AG04450 (cell line): ENCODE results near the gene CCDC141. TPM values are rescaled to one million over a fixed set of nuclear protein-coding genes. Genes with fewer than 3 reads are reported as not detected.

Experiments
- CTCF ChIA-PET: fragments of 300-600, 350-600 bp; formaldehyde crosslinking; extraction: SDS; loops from one replicate; lab custom pipeline; 2022; ENCODE audit warnings: antibody characterized with exemption, inconsistent platforms; lab: Charles Lee
- POLR2A ChIA-PET: fragments of 350-600 bp; formaldehyde crosslinking; extraction: SDS; loops from one replicate; lab custom pipeline; 2021; ENCODE audit warnings: antibody characterized with exemption, inconsistent platforms; lab: Yijun Ruan, JAX
- DNase-seq: peaks from one replicate; pipeline ENCODE4 v3.0.0-alpha.2; 2011; ENCODE audit warnings: low read depth, low spot score
- H3K27ac ChIP-seq: one replicate; pipeline ENCODE4 v1.5.1; 2012; ENCODE audit warnings: low read depth, low read length, control low read depth
- H3K27me3 ChIP-seq: one replicate; pipeline ENCODE4 v1.6.0; 2012; ENCODE audit warnings: low read length; ENCODE audit not compliant: control insufficient read depth, insufficient read depth
- H3K4me3 ChIP-seq: 2 replicates; pipeline ENCODE4 v1.5.1; 2011; ENCODE audit warnings: mild to moderate bottlenecking, low read depth, low read length, control low read depth
- H3K9me3 ChIP-seq: 2 replicates; pipeline ENCODE4 v1.5.1; 2012; ENCODE audit warnings: low read length; ENCODE audit not compliant: control insufficient read depth, insufficient read depth
- CTCF ChIP-seq: IDR thresholded peaks from 2 replicates; pipeline ENCODE4 v1.5.1; 2011; ENCODE audit warnings: low read depth, low read length, control low read depth, inconsistent platforms
- polyA plus RNA-seq: library from polyadenylated mRNA; depleted of rRNA; stranded (reverse); fragments of >200 nt; gene quantifications from 2 replicates; pipeline ENCODE4 v1.2.3, GENCODE V29; 2011

The CCDC141 gene
- polyA plus RNA-seq, 1 experiment = not detected

GRCh38 chr2:178915423-178916173, 134.3 kb downstream of the CCDC141 start:
- ChIA-PET CTCF (interaction anchor here (0.6 to 3.6 kb wide), 16 partner anchors 12 to 214 kb away, joined by 3 to 37 read pairs (median 4); no protein-coding TSS in a partner anchor), POLR2A (no interaction called here)
- Histone ChIP-seq H3K9me3 (no peaks in the 10 kb centered on the region), H3K27me3 (no peaks in the 10 kb centered on the region), H3K27ac (no peak overlapping the region), H3K4me3 (no peak overlapping the region)
- no peak for TF ChIP-seq CTCF
- no peak for DNase-seq

- no peak overlapping the region for H3K4me3 ChIP-seq
- no peaks in the 10 kb centered on the region for H3K27me3 ChIP-seq
- H3K27ac ChIP-seq = no peak overlapping the region
- CTCF ChIA-PET = interaction anchor here (0.7 to 5.0 kb wide), 19 partner anchors 13 to 363 kb away, joined by 3 to 69 read pairs (median 4); no protein-coding TSS in a partner anchor
- no peaks in the 10 kb centered on the region for H3K9me3 ChIP-seq
- TF ChIP-seq CTCF = peak; percentile 91
- POLR2A ChIA-PET = no interaction called here
- peak; percentile 66 for DNase-seq
Observed at GRCh38 chr2:178914259-178914849, 135.6 kb downstream of the CCDC141 start.

- ChIA-PET CTCF (interaction anchor here (1.0 to 5.0 kb wide), 11 partner anchors 14 to 213 kb away, joined by 3 to 69 read pairs (median 5); no protein-coding TSS in a partner anchor), POLR2A (no interaction called here)
- Histone ChIP-seq H3K27me3 (no peaks in the 10 kb centered on the region), H3K27ac (no peak overlapping the region), H3K9me3 (no peaks in the 10 kb centered on the region), H3K4me3 (no peak overlapping the region)
- no peak for DNase-seq
- no peak for TF ChIP-seq CTCF
Observed at GRCh38 chr2:178913049-178913441, 136.9 kb downstream of the CCDC141 start.

- Histone ChIP-seq H3K4me3 (no peak overlapping the region), H3K27me3 (no peaks in the 10 kb centered on the region), H3K27ac (no peak overlapping the region), H3K9me3 (no peaks in the 10 kb centered on the region)
- POLR2A ChIA-PET = no interaction called here
- DNase-seq = no peak
- CTCF ChIA-PET = interaction anchor here (1.2 to 5.0 kb wide), 5 partner anchors 19 to 151 kb away, joined by 4 to 69 read pairs (median 14); no protein-coding TSS in a partner anchor
- no peak for TF ChIP-seq CTCF
Observed at GRCh38 chr2:178912416-178913048, 137.4 kb downstream of the CCDC141 start.
